Lung (tissue), 12 donors: Measurements from ENCODE around the gene CEP41. TPM values are rescaled to one million over a fixed set of nuclear protein-coding genes. Genes with fewer than 3 reads are reported as not detected.

ENCODE experiments used
- ATAC-seq: fragments of 200-7000 bp; cut with Tn5 transposase; one replicate; pipeline ENCODE4 v1.9.1; 2020; ENCODE audit warnings: moderate number of reproducible peaks; ENCODE audit not compliant: insufficient read depth, low FRiP score
- DNase-seq, 3 donors: peaks; one replicate each; pipeline ENCODE4 v3.0.0-alpha.2; 2013 to 2017
- H3K27ac ChIP-seq, 2 donors: one replicate each; pipeline ENCODE4 v1.5.1; 2013; ENCODE audit warnings: mild to moderate bottlenecking in 2 of 2, moderate library complexity in 2 of 2, control low read depth in 1 of 2, inconsistent platforms in 1 of 2, low read depth in 1 of 2, low read length in 1 of 2
- H3K27me3 ChIP-seq, 3 donors: one replicate each; pipeline ENCODE4 v1.5.1; 2013; ENCODE audit warnings: low read length in 2 of 3; ENCODE audit not compliant: control insufficient read depth in 3 of 3, insufficient read depth in 3 of 3
- H3K36me3 ChIP-seq, 4 donors: one replicate each; pipeline ENCODE4 v1.5.1; 2013; ENCODE audit warnings: low read length in 4 of 4, mild to moderate bottlenecking in 1 of 4, moderate library complexity in 1 of 4; ENCODE audit not compliant: control insufficient read depth in 4 of 4, insufficient read depth in 4 of 4
- H3K4me1 ChIP-seq, 5 donors: one replicate each; pipeline ENCODE4 v1.5.1; 2013; ENCODE audit warnings: low read length in 5 of 5, mild to moderate bottlenecking in 2 of 5, moderate library complexity in 1 of 5; ENCODE audit not compliant: control insufficient read depth in 5 of 5, insufficient read depth in 5 of 5
- H3K4me3 ChIP-seq: one replicate; pipeline ENCODE4 v1.5.1; 2013; ENCODE audit warnings: mild to moderate bottlenecking, control low read depth, moderate library complexity
- H3K9ac ChIP-seq, 2 donors: one replicate each; pipeline ENCODE4 v1.5.1; 2013; ENCODE audit warnings: low read length in 2 of 2, control low read depth in 1 of 2; ENCODE audit not compliant: insufficient read depth in 1 of 2
- H3K9me3 ChIP-seq, 4 donors: one replicate each; pipeline ENCODE4 v1.5.1; 2013; ENCODE audit warnings: low read length in 3 of 4, mild to moderate bottlenecking in 1 of 4, moderate library complexity in 1 of 4; ENCODE audit not compliant: control insufficient read depth in 4 of 4, insufficient read depth in 3 of 4
- CTCF ChIP-seq: IDR thresholded peaks from 2 replicates; pipeline ENCODE4 v1.5.1; 2012; ENCODE audit warnings: mild to moderate bottlenecking; ENCODE audit errors: control extremely low read depth, extremely low read depth
- WGBS, 2 donors: extraction: QIAGEN DNeasy Blood & Tissue Kit; methylation state at CpG; one replicate each; pipeline ENCODE4 v1.1.7; 2013; 5-methylcytosine and 5-hydroxymethylcytosine counted together
- polyA plus RNA-seq, 2 donors: library from polyadenylated mRNA; stranded (reverse); fragments of 200-250 nt; gene quantifications; one replicate each; pipeline ENCODE4 v1.2.1, GENCODE V29; 2013
- total RNA-seq, 2 donors: library from RNA; depleted of rRNA in 1 of 2; stranded (reverse); fragments of >200 nt in 1 of 2; gene quantifications; one replicate each; pipeline ENCODE4 v1.2.1, GENCODE V29; 2014 to 2021
- donor health status: control.
- donor health status: control.
- donor health status: Bipolar disorder and iron deficiency.
- donor health status: healthy.
- donor health status: DM: yes; HTN: yes; CAD: no.

CEP41 gene
- total and polyA plus RNA-seq, 4 donors = 3.7 to 15.3 (median 11.6) TPM

- H3K4me1 ChIP-seq = peaks cover 0 to 22% (median 9%) of the 10 kb centered on the region in 5 donors
- no peak overlapping the region for H3K9ac ChIP-seq
- no peak overlapping the region for H3K4me3 ChIP-seq
- 90 to 91% methylated on average over 2 of the region's 2 CpGs for WGBS, 2 donors
- no peak for DNase-seq
- no peaks in the 10 kb centered on the region for H3K27me3 ChIP-seq
- no peak overlapping the region for H3K27ac ChIP-seq
- no peak for ATAC-seq
- H3K9me3 ChIP-seq = peaks cover 0 to 3% (median under 1%) of the 10 kb centered on the region in 4 donors
- TF ChIP-seq CTCF = no peak
- H3K36me3 ChIP-seq = no peaks in the 10 kb centered on the region
Measured at GRCh38 chr7:130365088-130365487, 75.7 kb downstream of the CEP41 start.

- TF ChIP-seq CTCF = no peak
- ATAC-seq = no peak
Measured at GRCh38 chr7:130364451-130364850, 76.4 kb downstream of the CEP41 start.

GRCh38 chr7:130363026-130363847 lies 77.6 kb downstream of the CEP41 start:
- Histone ChIP-seq H3K4me1 (peaks cover 0 to 4% (median 0%) of the 10 kb centered on the region in 5 donors), H3K36me3 (no peaks in the 10 kb centered on the region), H3K9ac (no peak overlapping the region), H3K4me3 (no peak overlapping the region), H3K9me3 (peaks cover 0 to 11% (median 3%) of the 10 kb centered on the region in 4 donors), H3K27me3 (no peaks in the 10 kb centered on the region), H3K27ac (no peak overlapping the region)
- no peak for DNase-seq
- ATAC-seq = no peak
- TF ChIP-seq CTCF = no peak
- 78 to 90% methylated on average over 8 of the region's 8 CpGs for WGBS, 2 donors

More at GRCh38 chr7:130364451-130364850, 76.4 kb downstream of the CEP41 start:
- no peak overlapping the region for H3K27ac ChIP-seq
- no peaks in the 10 kb centered on the region for H3K36me3 ChIP-seq
- 94 to 98% methylated on average over 4 of the region's 4 CpGs for WGBS, 2 donors
- no peak for DNase-seq
- H3K4me1 ChIP-seq = peaks cover 0 to 16% (median 3%) of the 10 kb centered on the region in 5 donors
- no peak overlapping the region for H3K4me3 ChIP-seq
- no peak overlapping the region for H3K9ac ChIP-seq
- no peaks in the 10 kb centered on the region for H3K27me3 ChIP-seq
- peaks cover 0 to 6% (median 2%) of the 10 kb centered on the region in 4 donors for H3K9me3 ChIP-seq
